Effector CD4-positive, alpha-beta T cell (primary cell): Measurements from ENCODE around the gene TMEM120A.
"Not testable (repeated sequence)": the region's sequence is repeated elsewhere in the genome, so short reads cannot be mapped to it uniquely, and the experiment has no call there.

ENCODE experiments used
- DNase-seq: peaks from one replicate; pipeline ENCODE4 v3.0.0-alpha.2; 2020
- total RNA-seq: gene quantifications from one replicate; lab custom pipeline; 2026; lab: John Stamatoyannopoulos, UW

The TMEM120A gene
- 9.4 reads per million, percentile 30 among the genes with 10 or more reads in this experiment for total RNA-seq

DNA sequence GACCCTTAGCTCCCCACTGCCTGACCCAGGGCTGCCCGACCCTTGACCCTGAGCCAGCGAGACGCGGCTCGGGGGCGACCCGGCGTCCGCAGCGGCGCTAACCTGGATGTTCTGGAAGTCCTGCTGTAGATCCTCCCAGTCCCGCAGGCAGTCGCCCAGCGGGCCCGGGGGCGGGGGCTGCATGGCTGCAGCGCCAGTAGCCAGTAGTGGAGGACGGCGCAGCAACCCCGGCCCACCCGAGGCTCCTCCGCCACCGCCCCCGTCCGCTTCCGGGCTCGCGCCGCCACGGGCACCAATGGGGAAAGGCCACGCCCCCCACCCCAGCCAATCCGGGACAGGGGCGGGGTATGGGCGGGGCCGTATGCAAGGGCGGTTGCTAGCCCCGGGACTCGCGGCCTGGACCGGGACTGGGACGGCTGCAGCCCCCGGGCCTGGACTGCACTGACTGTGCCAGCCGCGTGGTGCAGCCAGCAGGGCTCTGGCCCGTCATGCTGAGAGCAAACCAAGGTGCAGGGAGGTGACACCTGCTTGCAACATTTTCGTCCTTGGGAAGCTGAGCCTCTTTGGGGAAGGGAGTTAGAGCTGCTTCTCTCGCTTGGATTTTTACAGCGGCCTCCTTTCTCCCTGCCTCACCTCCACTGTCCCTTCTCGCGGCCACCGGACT lies at the start of gene TMEM120A:
TMEM120A (minus strand) TSS at position 208 of the 664 bp plus-strand sequence; CDS start at position 183, 25 bp downstream.
- DNase-seq = peak; percentile 93

- no peak for DNase-seq
These were observed 45.7 kb upstream of the TMEM120A start for GRCh38 chr7:76040126-76040525.

GRCh38 chr7:76037310-76037709 lies 42.9 kb upstream of the TMEM120A start:
- no peak for DNase-seq

- DNase-seq = no peak
These were observed 37.6 kb upstream of the TMEM120A start for GRCh38 chr7:76031964-76032363.

- DNase-seq = not testable (repeated sequence)
These were observed 35.3 kb upstream of the TMEM120A start for GRCh38 chr7:76029682-76030081.

DNA sequence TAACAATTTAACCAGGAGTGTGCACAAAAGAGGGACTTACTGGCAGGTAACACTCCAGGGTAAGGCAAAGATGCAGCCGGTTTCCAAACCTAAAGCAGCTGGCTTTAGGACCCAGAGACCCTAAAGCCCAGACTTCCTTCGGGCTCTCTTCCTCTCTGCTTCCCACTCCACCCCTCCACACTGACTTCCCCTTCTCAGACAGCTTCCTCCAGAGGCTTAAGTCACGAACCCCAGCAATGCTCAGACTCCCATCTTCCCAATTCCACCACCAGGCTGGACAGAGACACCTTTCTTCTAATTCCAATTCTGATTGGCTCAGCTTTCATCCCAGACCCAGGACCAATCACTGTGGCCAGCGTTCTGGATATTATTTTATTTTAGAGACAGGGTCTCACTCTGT lies 28.6 kb upstream of the TMEM120A start:
- no peak for DNase-seq

GRCh38 chr7:76022026-76022780 lies 27.8 kb upstream of the TMEM120A start:
- DNase-seq = no peak

GRCh38 chr7:76020031-76020714 lies 25.8 kb upstream of the TMEM120A start:
- DNase-seq = peak; percentile 61

DNA sequence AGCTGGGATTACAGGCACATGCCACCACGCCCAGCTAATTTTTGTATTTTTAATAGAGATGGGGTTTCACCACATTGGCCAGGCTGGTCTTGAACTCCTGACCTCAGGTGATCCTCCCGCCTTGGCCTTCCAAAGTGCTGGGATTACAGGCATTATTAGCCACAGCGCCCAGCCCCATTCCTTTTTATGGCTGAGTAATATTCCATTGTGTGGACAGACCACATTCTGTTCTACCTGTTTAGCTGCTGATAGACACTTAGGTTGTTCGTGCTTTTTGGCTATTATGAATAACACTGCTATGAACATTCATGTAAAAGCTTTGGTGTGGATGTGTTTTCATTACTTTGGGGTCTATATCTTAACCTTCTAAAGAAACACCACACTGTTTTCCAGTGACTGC lies 24.1 kb upstream of the TMEM120A start:
- DNase-seq = not testable (repeated sequence)

GRCh38 chr7:76016191-76016947 lies 22.0 kb upstream of the TMEM120A start:
- DNase-seq = no peak

DNA sequence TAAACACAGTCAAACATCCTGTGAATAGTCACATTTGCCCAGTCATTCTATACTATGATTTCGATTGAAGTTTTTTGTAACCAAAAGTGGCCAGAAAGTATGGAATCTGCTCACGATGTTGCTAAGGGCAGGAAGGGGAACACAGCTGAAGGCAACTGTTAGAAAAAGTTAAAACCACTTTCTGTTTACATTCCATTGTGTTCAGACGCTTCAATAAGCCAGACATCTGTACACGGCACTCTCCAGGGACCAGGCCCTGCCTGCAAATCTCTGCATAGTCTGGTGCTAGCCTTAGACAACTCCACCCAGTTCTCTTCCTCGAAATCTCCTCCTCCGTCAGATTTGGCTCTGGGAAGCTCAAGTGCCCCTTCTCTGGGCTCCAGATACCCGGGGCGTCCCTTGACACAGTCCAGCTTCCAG lies 17.1 kb upstream of the TMEM120A start:
- DNase-seq = no peak

DNA sequence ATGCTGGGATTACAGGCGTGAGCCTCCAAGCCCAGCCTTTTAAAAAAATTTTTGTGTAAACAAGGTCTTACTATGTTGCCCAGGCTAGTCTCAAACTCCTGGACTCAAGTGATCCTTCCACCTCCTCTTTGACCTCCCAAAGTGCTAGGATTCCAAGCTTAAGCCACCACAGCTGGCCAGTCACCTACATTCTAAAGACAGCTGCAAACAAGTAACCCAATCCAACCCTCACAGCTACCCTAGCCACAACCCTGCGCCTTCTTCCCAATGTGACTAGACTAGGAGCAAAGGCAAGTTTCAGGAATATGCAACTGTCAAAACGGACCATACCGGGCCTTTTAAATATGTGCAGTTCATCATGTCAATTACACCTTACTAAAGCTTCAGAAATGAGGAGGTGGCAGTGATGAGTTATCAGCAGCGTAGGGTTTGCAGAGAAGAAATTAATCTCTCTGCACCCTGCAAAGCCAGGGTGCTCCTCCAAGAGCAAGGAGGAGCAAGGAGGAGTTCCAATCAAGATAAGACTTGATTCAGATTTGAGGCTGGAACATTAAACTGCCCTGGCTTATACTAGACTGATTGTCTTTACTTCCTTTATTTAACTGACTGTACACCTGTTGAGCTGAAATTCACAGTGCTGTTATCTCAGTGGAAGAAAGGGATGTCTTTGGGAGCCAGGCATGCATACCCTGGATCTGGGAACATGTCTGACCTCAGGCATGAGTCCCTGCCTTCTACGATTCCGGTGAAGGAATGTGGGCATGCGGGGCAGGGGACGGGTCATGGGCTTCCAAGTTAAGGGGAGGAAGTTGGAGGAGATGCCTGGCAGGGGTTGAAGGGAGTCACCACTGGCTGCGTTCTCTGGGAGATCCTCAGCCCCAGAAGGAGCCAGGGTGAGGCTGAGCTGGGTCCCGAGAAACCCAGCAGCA lies 15.5 kb upstream of the TMEM120A start:
- DNase-seq = no peak

DNA sequence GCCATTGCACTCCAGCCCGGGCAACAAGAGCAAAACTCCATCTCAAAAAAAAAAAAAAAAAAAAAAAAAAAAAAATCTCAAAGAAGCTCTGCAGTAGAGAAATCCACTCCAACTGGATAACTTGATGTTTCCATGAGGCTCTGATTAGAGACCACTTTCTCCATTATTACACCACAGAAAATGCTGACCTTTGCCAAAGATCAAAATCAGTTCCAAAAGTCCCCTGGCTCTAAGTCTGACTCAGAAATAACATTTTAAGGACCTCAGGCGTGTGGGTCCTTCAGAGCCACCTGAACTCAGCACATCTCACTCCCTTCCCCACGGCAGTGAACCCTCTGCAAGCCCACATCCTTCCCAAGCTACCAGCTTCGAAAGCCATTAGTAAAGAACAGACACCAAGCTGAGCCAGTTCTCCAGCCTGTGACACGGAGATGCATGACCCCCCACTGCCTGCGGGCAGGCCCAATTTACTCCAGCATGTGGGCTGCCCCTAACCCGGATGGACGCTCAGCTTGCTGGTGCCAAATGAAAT lies 13.8 kb upstream of the TMEM120A start:
- no peak for DNase-seq

GRCh38 chr7:76005004-76005403 lies 10.6 kb upstream of the TMEM120A start:
- DNase-seq = not testable (repeated sequence)

DNA sequence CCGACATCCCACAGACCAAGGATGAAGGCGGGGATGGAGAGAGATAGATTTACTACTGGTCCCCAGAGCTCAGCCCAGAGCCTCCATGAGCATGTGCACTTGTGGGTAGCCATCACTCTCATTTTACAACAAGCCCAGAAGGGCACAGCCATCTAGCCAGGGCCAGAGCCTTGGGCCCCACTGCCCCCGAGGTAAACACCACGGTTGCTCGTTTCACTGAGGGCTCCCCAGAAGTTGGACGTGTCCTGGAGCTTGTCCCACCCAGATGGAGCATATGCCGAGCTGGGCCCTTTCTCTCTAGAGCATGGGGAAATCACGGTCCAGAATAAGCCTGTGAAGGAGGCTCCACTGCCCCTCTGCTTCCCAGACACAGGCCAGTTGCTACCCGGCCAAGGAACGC lies 9.0 kb upstream of the TMEM120A start:
- DNase-seq = no peak

DNA sequence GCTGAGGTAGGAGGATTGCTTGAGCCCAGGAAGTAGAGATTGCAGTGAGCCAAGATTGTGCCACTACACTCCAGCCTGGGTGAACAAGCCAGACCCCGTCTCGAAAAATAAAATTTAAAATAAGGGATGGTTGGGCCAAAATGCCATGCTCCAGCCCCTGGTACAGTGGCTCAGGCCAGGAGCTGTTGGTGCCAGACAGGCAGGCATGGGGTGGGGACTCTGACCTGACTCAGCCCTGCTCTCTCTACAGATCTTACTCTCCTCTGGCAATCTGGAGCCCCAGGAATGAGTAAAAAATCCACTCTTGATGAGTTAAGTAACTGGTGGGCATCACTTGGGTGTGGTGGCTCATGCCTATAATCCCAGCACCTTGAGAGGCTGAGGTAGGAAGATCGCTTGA lies 8.4 kb upstream of the TMEM120A start:
- no peak for DNase-seq

- DNase-seq = no peak
These were observed 7.7 kb upstream of the TMEM120A start for GRCh38 chr7:76002139-76002538.

- no peak for DNase-seq
These were observed 6.2 kb upstream of the TMEM120A start for GRCh38 chr7:76000566-76000965.

GRCh38 chr7:75998038-75998437 lies 3.6 kb upstream of the TMEM120A start:
- DNase-seq = no peak

DNA sequence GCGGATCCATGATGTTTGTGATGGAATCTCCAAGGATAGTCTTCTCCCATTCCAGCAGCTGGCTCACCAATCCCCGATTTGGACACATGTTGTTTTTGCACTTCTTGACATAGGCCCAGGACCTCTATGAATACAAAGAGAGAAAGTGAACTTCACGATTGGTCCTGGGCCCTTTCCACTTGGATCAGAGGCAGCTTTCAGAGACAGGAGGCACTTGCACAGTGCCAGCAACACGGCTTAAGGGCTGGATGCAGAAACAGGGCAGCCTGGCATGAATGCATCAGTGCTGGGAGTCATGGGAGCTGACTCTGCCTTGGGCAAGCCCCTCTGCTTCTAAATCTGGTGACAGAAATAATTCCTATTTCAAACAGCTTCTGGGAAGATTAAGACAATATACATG lies 2.1 kb upstream of the TMEM120A start:
- no peak for DNase-seq

DNA sequence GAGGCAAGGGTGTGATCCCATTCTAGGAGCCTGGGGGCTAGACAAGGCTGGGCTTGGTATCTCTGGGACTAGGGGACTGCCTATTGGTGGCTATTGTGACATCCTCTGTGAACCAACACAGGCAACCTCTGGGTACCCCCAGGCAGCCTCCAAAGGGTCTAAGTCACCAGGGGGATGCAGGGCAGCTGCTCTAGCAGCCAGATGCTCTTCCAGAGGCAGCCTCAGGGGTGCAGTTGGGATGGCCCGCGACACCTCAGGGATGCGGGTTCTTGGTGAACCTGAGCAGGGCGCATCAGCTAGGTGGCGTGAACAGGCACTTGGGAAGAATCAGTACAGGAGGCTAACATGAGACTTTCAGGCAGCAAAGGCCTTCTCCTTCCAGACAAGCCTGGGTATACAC lies 1.6 kb upstream of the TMEM120A start:
- no peak for DNase-seq
